ENCODE measurements around the gene MANBA. TPM values are rescaled to one million over a fixed set of nuclear protein-coding genes. Genes with fewer than 3 reads are reported as not detected.

Gene MANBA
- polyA plus RNA-seq, 1 donor = 11.2 TPM

- no peak for DNase-seq
These were observed 171.0 kb downstream of the MANBA start for GRCh38 chr4:102589743-102590142.

- no peak for DNase-seq
These were observed 174.1 kb downstream of the MANBA start for GRCh38 chr4:102586644-102587021.

- DNase-seq = no peak
These were observed 174.6 kb downstream of the MANBA start for GRCh38 chr4:102586002-102586643.

- no peak for DNase-seq
These were observed 175.4 kb downstream of the MANBA start for GRCh38 chr4:102585329-102585728.

GRCh38 chr4:102584091-102584490 lies 176.7 kb downstream of the MANBA start:
- no peak for DNase-seq

Other genes with a start within 250 kb of the MANBA start
- gene UBE2D3, start 66.6 kb upstream of the MANBA start, polyA plus RNA-seq (ENCODE audit: insufficient read length) = 273 TPM
- gene CISD2, start 108.0 kb upstream of the MANBA start, polyA plus RNA-seq (ENCODE audit: insufficient read length) = 24.7 TPM